NCI-H460 (cell line): ENCODE measurements around the gene PIF1. TPM values are rescaled to one million over a fixed set of nuclear protein-coding genes. Genes with fewer than 3 reads are reported as not detected.
A peak's percentile ranks its signal among the peaks of the same experiment; 100 is the strongest.

Source experiments
- DNase-seq: peaks from one replicate; pipeline ENCODE4 v3.0.0-alpha.2; 2016; ENCODE audit warnings: low read depth; ENCODE audit errors: extremely low read depth
- polyA plus RNA-seq: library from polyadenylated mRNA; depleted of rRNA; stranded (reverse); fragments of >200 nt; gene quantifications from 2 replicates; pipeline ENCODE4 v1.2.3, GENCODE V29; 2014; cell fraction: nucleus; rRNA removed
- total RNA-seq: library from RNA; depleted of rRNA; stranded (reverse); fragments of >200 nt; shearing (Covaris generic); gene quantifications from 2 replicates; pipeline ENCODE4 v1.2.3, GENCODE V29; 2014; rRNA removed

Gene PIF1, protein sequence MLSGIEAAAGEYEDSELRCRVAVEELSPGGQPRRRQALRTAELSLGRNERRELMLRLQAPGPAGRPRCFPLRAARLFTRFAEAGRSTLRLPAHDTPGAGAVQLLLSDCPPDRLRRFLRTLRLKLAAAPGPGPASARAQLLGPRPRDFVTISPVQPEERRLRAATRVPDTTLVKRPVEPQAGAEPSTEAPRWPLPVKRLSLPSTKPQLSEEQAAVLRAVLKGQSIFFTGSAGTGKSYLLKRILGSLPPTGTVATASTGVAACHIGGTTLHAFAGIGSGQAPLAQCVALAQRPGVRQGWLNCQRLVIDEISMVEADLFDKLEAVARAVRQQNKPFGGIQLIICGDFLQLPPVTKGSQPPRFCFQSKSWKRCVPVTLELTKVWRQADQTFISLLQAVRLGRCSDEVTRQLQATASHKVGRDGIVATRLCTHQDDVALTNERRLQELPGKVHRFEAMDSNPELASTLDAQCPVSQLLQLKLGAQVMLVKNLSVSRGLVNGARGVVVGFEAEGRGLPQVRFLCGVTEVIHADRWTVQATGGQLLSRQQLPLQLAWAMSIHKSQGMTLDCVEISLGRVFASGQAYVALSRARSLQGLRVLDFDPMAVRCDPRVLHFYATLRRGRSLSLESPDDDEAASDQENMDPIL
- total RNA-seq = 9.8 and 11.5 TPM in 2 replicates
- polyA plus RNA-seq = 150 and 164 TPM in 2 replicates

DNA sequence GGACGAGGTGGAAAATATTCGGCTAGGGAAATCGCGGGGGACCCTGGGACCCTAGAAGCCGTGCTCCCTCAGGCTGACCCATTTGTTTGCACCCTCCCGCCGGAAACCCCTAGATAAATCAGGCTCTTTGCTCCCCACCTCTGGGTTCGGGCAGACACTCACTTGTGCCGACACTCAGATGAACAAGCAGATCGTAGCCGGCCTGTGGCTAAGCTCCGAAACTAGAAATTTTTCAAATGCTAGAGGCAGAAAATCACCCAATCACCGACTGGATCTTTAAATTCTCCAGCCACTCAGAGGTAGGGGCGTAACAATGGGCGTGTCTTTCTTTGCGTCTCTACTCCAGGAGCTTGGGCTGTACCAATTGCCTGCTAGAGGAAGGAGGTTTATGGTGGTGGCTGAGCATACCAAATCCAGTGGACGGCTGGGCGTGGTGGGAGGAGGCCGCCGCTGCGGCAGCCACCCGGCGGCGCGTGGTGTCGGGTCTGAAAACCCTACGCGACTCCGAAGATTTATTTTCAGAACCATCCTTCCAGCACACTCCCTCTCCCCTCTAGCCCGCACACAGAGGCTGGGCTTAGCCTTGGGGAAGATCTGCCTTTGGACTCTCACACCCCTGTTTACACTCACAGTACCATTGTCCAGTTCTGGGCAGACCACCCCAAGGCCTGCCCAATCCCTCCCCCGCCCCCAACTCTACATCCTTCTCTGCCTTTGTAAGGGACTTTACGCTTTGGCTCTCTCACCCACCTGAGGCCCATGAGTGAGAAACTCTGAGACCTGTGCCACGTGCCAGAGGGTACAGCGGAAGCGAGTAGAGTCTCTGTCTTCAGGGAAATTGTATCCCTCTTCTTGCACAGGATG is at the start of gene PIF1:
PIF1 (minus strand) TSS at position 217 of the 864 bp plus-strand sequence. CDS start 1,312 bp downstream, outside the sequence.
- peak; percentile 97 for DNase-seq

DNA sequence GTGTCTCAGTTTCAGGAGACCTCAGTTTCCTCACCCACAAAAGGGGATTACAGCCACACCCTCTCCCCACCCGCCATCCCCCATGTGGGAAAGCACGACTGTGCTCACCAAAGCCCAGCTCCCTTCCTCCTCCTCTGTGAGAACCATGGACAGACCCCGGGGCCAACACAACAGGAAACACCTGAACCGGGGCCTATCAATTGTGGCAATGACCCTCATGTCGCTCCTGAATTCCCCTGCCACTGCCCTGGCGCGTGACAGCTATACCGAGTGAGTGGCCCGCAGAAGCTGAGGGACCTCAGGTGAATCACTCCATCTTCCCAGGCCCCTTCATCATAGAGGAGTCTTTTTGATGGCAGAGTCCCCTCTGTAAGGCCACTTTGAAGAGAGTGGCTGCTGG is 44.9 kb upstream of the PIF1 start:
- DNase-seq = no peak

DNA sequence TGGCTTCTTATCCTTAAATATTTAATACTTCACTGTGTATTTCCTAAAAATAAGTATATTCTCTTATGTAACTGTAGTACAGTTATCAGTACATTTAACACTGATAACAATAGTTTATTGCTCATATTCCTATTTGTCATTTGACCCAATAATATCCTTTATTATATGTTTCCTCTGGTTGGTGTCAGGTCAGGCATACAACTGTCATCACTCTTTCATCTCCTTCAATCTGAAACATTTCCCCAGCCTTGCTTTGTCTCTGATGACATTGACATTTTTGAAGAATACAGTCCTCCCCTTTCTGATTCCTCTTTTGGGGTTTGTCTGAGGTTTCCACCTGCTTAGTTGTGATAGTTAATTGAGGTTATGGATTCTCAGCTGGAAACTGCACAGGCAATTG is 44.1 kb upstream of the PIF1 start:
- DNase-seq = no peak

DNA sequence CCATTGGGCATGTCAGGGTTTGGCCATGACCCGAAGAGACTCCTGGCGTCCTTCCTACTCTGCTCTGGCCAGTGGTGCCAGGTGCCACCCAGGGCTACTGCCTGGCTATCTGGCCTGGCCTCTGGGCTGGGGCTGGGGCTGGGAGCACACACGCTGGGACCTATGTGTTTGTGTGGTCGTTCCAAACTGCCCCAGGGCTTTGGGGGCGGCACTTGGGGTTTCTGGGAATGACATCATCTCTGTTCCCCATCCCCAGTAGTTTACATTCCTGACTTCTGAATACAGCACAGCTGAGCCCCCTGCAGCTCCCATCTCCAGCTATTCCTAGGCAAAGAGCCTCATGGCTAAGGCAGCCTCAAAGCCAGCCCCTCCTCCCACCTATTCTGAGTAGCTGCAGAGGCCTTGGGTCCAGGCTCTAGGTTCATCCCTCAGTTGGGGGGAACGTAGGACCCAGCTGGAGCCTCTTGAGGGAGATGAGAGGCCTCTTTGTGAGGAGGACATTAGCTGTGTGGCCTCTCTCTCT is 40.6 kb upstream of the PIF1 start:
- DNase-seq = no peak

DNA sequence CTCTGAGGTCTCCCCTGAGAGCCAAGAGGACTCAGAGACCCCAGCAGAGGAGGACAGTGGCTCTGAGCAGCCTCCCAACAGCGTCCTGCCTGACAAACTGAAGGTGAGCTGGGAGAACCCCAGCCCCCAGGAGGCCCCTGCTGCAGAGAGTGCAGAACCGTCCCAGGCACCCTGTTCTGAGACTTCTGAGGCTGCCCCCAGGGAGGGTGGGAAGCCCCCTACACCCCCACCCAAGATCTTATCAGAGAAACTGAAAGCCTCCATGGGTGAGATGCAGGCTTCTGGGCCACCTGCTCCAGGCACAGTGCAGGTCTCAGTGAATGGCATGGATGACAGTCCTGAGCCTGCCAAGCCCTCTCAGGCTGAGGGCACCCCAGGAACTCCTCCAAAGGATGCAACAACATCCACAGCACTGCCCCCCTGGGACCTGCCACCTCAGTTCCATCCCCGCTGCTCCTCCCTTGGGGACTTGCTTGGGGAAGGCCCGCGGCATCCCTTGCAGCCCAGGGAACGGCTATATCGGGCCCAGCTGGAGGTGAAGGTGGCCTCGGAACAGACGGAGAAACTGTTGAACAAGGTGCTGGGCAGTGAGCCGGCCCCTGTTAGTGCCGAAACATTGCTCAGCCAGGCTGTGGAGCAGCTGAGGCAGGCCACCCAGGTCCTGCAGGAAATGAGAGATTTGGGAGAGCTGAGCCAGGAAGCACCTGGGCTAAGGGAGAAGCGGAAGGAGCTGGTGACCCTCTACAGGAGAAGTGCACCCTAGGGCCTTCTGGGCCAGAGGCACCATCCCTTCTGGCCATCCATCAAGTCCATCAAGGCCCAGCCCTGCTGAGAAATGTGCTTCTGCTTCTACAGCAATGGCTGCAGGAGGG is 39.9 kb upstream of the PIF1 start:
- no peak for DNase-seq

DNA sequence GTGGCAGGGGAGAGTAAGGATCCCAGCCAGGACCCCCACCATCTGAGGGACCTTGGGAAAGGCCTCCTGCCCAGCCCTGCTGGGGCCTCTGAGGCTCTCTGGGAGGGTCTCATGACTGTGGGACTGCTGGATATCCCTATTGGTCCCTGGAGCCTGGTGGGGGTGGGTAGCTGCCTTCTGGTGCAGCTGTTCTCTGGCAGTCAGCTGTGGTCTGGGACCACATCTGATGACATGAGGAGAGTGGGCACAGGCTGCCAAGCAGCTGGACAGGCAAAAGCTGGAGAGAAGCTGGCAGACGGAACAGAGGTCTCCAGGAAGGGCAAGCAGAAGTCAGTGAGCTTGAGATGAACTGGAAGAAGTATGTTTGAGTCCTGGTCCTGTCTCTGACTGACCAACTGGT is 38.6 kb upstream of the PIF1 start:
- DNase-seq = no peak

DNA sequence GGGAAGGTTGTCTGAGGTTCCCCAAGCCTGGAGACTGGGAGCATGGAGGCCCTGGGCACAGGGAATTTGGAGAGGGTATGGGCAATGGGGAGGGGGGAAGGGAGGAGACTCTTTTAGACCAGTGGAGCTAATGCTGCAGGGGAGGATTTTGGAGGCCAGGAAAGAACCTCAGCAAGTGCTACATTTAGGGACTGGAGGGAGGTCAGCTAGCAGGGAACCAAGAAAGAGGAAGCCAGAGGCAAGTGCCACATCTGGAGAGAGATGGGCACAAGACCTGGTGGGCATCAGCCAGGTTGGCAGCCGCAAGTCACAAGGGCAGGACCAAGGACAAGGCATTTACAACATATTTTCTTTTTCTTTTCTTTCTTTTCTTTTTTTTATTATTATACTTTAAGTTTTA is 37.0 kb upstream of the PIF1 start:
- DNase-seq = no peak

DNA sequence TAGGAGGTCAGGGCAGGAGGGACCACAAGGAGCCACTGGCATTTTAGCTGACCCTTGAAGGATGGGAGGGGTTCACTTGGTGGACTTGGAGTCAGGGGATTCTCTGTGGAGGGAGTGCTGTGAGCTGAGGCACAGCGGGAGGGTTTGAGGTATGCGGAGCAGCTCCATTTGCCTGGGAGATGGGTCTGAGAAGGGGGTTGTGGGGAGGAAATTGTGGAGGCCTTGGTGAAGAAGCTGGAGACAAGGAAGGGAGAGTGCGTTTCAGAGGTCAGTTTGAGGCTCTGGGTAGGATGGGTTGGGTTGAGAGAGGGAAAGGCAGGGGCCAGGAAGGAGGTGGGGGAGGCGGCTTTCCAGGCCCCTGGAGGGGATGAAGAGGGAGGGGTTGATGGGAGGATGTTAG is 36.5 kb upstream of the PIF1 start:
- DNase-seq = no peak

DNA sequence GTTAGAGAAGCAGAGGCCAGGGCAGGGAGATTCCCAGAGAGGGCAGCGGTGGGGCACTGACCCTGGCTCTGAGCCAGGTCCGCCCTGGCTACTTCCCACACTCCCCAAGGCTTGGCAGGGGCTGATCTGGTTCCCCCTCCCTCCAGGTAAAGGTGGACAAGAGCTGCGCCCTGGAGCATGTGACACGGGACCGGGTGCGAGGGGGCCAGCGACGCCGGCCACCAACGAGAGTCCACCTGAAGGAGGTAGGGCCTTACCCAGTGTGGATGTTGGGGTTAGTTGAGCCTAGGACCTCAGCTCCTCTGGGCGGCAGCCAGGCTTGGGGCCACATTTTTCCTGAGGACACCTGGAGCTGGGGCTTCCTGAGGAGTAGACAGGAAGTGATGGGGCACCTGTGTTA is 35.9 kb upstream of the PIF1 start:
- no peak for DNase-seq

DNA sequence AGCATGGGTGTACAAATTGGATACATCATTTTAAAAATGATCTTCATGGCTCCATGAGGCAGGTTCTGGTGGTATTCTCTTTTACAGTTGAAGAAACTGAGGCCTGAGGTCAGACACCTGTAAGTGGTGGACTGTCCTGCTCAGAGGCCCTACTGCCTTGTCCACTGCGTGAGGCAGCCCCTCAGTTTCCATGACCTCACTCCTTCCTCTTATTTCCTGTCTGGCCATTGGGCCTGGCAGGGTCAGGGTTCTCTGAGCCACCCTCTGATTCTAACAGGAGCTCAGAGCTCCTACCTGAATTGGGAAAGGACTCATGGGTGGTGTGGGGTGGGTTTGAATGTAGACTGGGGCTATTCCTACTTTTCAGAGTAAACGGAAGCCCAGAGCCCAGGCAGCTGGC is 33.8 kb upstream of the PIF1 start:
- no peak for DNase-seq

DNA sequence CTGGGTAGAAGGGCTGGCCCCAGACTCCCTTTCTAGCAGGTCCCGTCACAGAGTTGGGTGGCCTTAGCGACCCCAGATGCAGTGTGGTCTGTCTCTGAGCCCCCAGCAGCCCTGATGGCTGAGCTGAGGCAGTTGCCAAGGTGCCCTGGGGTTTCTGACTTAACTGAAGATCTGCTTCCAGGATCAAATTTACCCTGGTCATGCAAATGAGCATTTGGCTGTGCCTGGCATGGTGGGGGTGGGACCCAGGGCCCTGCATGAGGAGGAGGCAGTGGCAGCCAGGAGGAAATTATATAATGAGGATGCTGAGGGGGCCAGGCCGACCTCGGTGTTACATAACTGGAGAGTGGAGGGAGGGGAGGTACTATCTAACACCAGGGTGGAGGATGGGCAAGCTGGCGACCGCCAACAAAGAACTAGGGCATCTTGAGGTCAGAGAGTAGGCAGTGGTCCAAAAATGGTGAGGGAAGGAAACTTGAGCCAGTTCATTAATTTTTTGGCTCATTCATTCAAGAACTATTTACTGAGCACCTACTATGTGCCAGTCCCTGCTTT is 32.7 kb upstream of the PIF1 start:
- no peak for DNase-seq

DNA sequence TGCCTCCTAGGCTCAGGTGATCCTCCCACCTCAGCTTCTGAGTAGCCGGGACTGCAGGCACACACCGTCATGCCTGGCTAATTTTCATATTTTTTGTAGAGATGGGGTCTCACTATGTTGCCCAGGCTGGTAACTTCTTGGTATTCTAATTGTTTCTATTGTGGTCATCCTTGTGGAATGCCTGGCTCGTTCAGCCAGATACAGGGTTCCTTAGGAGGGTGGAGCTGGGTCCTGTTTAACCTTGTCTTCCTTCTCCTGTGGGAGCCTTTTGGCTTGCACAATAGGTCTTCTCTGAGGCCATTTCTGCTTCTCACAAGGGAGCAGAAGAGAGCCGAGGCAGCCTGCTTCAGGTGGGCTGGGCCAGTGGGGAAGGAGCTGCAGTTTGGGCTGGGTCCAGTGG is 32.0 kb upstream of the PIF1 start:
- no peak for DNase-seq

DNA sequence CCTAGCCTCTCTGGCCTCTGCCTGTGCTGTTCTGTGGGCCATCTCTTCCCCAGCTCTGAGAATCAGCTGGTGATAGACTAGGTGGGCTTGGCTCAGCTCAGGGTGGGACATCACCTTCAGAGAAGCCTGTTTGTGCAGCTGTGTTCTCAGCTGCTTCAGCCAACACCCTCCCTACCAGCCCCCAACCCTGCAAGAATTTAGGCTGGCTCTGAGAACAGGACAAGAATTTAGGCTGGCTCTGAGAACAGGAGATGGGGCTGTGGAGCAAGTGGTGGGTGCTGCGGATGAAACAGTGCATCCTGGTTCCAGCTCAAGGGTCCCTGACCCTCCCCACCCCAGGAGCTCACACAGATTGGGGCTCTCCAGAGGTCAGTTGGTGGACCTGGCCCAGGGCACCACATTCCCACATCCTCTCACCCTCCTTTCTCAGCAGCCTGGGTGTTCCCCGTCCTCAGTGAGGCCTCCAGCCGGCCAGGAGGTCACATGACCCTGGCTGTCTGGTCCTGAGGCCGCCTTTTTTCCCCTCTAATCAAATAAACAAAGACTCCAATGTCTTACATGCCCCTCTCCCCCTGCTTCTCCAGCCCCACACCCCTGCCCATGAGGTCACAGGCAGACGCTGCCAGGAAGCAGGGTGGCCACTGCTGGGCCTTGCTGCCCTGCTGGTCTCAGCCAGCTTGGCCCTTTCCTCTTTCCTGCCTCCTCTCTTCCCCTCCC is 31.1 kb upstream of the PIF1 start:
- DNase-seq = no peak

DNA sequence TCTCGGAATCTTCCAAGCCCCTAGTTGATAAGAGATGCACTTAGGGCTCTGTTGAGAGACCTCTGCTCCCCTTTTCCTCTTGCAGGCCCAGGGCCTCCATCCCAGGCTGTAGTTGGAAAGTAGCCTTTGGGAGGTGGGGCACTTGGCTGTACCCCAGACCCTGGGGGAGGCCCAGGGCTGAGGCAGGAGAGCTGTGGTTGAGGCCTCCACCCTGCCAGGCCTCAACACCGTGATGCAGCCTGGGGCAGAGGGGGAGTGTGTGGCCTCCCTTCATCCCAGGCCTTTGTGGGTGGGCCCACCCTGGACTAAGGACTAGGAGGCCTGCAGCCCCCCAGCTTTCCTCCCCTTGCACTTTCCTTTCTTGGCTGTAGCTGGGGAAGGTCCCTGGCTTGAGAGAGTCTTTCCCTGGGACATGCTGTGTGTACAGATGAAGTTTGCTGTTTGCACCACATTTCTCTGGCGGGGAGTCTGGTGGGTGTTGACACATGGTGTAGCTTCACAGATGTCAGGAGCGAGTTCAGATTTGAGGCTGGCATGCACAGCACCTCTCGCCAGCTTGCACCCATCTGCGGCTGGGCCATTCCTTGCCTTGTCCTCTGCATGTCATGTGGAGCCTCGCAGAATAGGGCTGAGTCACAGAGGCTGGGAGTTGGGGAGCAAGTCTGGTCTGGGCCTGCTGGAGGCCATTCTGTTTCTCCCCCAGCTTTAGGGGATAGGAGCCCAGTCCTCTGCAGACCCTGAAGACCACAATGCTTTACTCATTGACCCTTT is 29.9 kb upstream of the PIF1 start:
- no peak for DNase-seq

DNA sequence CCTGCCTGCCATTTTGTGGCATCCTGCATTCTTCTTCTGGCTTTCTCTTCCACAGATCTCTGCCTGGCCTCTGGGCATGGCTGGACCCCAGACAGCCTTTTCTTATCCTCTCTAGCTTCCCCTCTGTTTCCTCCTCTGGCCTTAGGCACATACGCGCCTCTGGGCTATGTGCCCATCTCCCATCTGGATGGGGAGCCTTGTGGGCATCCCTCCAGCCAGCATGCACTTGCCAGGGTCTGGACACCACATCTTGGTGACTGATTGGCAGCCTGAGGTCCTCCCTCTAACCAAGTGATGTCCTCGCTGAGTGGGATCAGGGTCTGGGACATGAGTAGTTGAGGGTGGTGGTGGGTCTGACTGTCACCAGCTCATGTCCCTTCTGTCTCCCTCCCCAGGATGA is 29.1 kb upstream of the PIF1 start:
- no peak for DNase-seq

DNA sequence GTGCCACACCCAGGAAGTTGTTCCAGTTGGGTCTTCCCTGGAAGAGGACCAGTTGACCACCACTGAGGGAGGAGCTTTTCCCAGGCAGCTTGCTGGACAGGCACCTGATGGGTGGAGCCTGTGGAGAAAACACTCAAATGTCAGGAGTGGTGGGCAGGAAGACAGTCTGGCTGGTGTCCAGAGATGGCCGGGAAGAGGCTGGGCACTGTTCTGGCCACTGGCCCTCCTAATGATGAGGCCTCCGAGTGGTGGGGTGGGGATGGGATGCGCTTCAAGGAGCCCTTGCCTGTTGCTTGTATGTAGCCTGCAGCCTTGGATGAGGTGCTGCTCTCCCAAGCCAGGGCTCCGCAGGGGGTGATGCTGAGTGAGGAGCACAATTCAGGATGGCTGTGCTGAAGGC is 28.6 kb upstream of the PIF1 start:
- DNase-seq = no peak

DNA sequence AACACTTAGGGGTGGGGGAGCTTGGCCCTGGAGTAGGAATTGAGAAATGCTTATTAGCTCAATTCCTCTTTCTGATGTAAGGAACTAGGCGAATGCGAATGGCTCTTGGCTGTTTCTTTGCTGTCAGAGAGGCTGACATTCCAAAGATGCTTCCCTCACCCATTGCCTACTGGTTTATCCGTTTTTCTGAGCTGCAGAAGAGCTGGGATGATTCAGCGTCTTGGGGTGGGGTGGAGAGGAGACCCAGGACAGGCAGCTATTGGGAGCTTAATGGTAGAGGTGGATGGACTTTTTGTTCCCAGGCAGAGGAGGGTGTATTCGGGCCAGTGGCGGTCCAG is 26.0 kb upstream of the PIF1 start:
- DNase-seq = no peak

DNA sequence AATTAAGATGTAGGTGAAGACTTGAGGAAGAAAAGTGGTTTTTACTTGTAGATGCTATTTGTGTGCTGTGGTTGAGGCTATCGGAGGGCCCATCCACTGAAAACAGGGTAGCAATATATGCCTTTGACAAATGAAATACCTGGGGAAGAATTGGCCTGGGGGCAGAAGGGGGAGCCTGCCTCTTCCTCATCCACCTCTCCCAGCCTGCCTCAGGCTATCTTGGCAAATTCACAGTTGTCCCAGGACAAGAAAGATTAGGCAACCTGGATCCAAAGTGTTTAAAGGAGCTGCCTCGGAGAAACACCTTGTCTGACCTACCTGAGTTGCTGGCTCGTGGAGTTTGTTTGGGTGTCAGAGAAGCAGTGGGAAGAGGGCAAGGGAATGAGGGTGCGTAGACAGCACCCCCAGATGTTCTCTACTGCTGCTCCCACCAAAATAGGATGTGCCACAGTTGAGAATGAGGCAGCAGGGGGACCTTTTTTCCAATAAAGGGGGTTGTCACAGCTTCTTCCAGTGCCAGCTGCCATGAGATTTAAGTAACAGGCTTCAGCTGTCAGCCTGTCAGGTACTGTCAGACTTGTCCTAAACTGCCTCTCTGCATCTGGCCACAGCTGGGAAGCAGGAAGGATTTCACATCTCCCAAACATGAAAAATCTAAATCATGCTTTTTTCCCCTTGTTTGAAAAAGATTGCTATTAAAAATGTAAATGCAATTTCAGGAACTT is 25.5 kb upstream of the PIF1 start:
- no peak for DNase-seq
